HCT116 (cell line): ENCODE data around the gene SCAI. TPM values are rescaled to one million over a fixed set of nuclear protein-coding genes. Genes with fewer than 3 reads are reported as not detected.

Experiments
- ATAC-seq: fragments of 200-7000 bp; cut with Tn5 transposase; 2 replicates; pipeline ENCODE4 v1.9.1; 2020; ENCODE audit warnings: mild to moderate bottlenecking, moderate library complexity
- BruUV-seq: library from RNA; stranded (reverse); fragments of 400-500 nt; replicated peaks from 2 replicates; lab custom pipeline; 2021; lab: Mats Ljungman, UMichigan
- CTCF ChIA-PET: fragments of 300-600 bp; sonication (Branson Sonifier 250); formaldehyde crosslinking; loops from one replicate; lab custom pipeline; 2021; ENCODE audit warnings: antibody characterized with exemption; lab: Charles Lee
- POLR2A ChIA-PET: fragments of 300-600, 350-600 bp; sonication (Branson Sonifier 250); formaldehyde crosslinking; loops from one replicate; lab custom pipeline; 2021; ENCODE audit warnings: antibody characterized with exemption; lab: Charles Lee
- RAD21 ChIA-PET, 2 experiments: fragments of 300-600 bp; sonication (Branson Sonifier 250); formaldehyde crosslinking; loops; one replicate each; lab custom pipeline; 2023; ENCODE audit warnings: low total read pairs in 2 of 2; ENCODE audit not compliant: uncharacterized antibody in 2 of 2, unreplicated experiment in 2 of 2, low non-redundant PET in 1 of 2; lab: Charles Lee
- DNase-seq: peaks from one replicate; pipeline ENCODE4 v3.0.0-alpha.2; 2010; ENCODE audit warnings: low read depth, low spot score
- H2AFZ ChIP-seq: fragments of 200-600 bp; shearing (Covaris generic), sonication (generic); 2 replicates; pipeline ENCODE4 v1.6.1; 2017; ENCODE audit warnings: low read depth, mixed run types, mixed read lengths, antibody characterized with exemption, low read length; ENCODE audit not compliant: poor library complexity, severe bottlenecking
- H3K27ac ChIP-seq: 2 replicates; pipeline ENCODE4 v1.5.1; 2012; ENCODE audit warnings: low read depth, low read length
- H3K27me3 ChIP-seq: fragments of 200-600 bp; sonication (generic); 2 replicates; pipeline ENCODE4 v1.6.1; 2016; ENCODE audit warnings: mixed run types, low read length, mixed read lengths; ENCODE audit not compliant: insufficient read depth
- H3K36me3 ChIP-seq, 2 experiments: fragments of 200-500 bp in 1 of 2; fragments of 200-600 bp in 1 of 2; sonication (Bioruptor generic) in 1 of 2; sonication (generic) in 1 of 2; 2 replicates each; pipeline versions ENCODE4 v1.5.1 to v1.6.1; 2014 to 2016; ENCODE audit warnings: low read length in 2 of 2, inconsistent platforms in 1 of 2, mixed read lengths in 1 of 2, mixed run types in 1 of 2; ENCODE audit not compliant: insufficient read depth in 2 of 2, control insufficient read depth in 1 of 2
- H3K4me1 ChIP-seq, 2 experiments: fragments of 200-600 bp in 1 of 2; sonication (generic) in 1 of 2; 2 replicates each; pipeline versions ENCODE4 v1.5.1 to v1.6.1; 2012 to 2017; ENCODE audit warnings: low read length in 2 of 2, inconsistent platforms in 1 of 2, mild to moderate bottlenecking in 1 of 2, mixed read lengths in 1 of 2, mixed run types in 1 of 2, moderate library complexity in 1 of 2; ENCODE audit not compliant: insufficient read depth in 2 of 2, control insufficient read depth in 1 of 2
- H3K4me2 ChIP-seq: fragments of 200-600 bp; sonication (generic); 2 replicates; pipeline ENCODE4 v1.6.1; 2017; ENCODE audit warnings: mixed run types, low read length, mixed read lengths
- H3K4me3 ChIP-seq, 2 experiments: fragments of 200-600 bp in 1 of 2; sonication (generic) in 1 of 2; replicated peaks in 1 of 2; 2 replicates each; pipeline ENCODE4 v1.5.1; 2011 to 2016; ENCODE audit warnings: low read length in 2 of 2, control low read depth in 1 of 2, low read depth in 1 of 2, mild to moderate bottlenecking in 1 of 2, mixed read lengths in 1 of 2, mixed run types in 1 of 2
- H3K79me2 ChIP-seq: fragments of 200-600 bp; sonication (generic); 2 replicates; pipeline ENCODE4 v1.6.1; 2017; ENCODE audit warnings: mild to moderate bottlenecking, mixed run types, low read length, moderate library complexity, mixed read lengths; ENCODE audit not compliant: insufficient read depth
- H3K9ac ChIP-seq: fragments of 200-600 bp; sonication (generic); 2 replicates; pipeline ENCODE4 v1.6.1; 2016; ENCODE audit warnings: low read length, mixed read lengths
- H3K9me2 ChIP-seq: fragments of 200-600 bp; sonication (generic), shearing (Covaris generic); 2 replicates; pipeline ENCODE4 v1.6.1; 2017; ENCODE audit warnings: mixed run types, mild to moderate bottlenecking, moderate library complexity; ENCODE audit not compliant: insufficient read depth
- H3K9me3 ChIP-seq, 2 experiments: fragments of 200-500 bp in 1 of 2; fragments of 200-600 bp in 1 of 2; sonication (Bioruptor generic) in 1 of 2; sonication (generic) in 1 of 2; 2 replicates each; pipeline ENCODE4 v1.6.1; 2014 to 2017; ENCODE audit warnings: low read length in 2 of 2, mixed read lengths in 2 of 2, inconsistent platforms in 1 of 2, low read depth in 1 of 2, mild to moderate bottlenecking in 1 of 2, mixed run types in 1 of 2, moderate library complexity in 1 of 2; ENCODE audit not compliant: control insufficient read depth in 1 of 2, insufficient read depth in 1 of 2
- H4K20me1 ChIP-seq: fragments of 200-600 bp; sonication (generic), shearing (Covaris generic); 2 replicates; pipeline ENCODE4 v1.6.1; 2017; ENCODE audit warnings: mixed run types, mild to moderate bottlenecking, moderate library complexity; ENCODE audit not compliant: insufficient read depth
- EZH2phosphoT487 ChIP-seq: fragments of 200-600 bp; IDR thresholded peaks from 2 replicates; pipeline ENCODE4 v1.6.1; 2018; ENCODE audit warnings: antibody characterized with exemption, borderline replicate concordance
- JUND ChIP-seq: IDR thresholded peaks from 2 replicates; pipeline ENCODE4 v1.6.1; 2012
- POLR2AphosphoS5 ChIP-seq: IDR thresholded peaks from 2 replicates; pipeline ENCODE4 v1.6.1; 2011; ENCODE audit warnings: mild to moderate bottlenecking, low read depth, low read length, moderate library complexity
- SRF ChIP-seq: IDR thresholded peaks from 2 replicates; pipeline ENCODE4 v1.6.1; 2012; ENCODE audit warnings: low read depth
- TCF7L2 ChIP-seq: IDR thresholded peaks from 2 replicates; pipeline ENCODE4 v1.7.0; 2011; ENCODE audit warnings: borderline replicate concordance, inconsistent platforms; ENCODE audit not compliant: insufficient read depth, insufficient read length; ENCODE audit errors: extremely low read depth
- YY1 ChIP-seq: IDR thresholded peaks from 2 replicates; pipeline ENCODE4 v1.6.1; 2011; ENCODE audit warnings: low read length, low read depth, moderate library complexity, mild to moderate bottlenecking; ENCODE audit not compliant: insufficient replicate concordance; ENCODE audit errors: extremely low read depth
- intact Hi-C: fragments of 100-400 bp; cut with micrococcal nuclease; formaldehyde crosslinking; loops from 2 replicates; pipeline ENCODE4 v1.10.0; 2022
- total RNA-seq: library from RNA; stranded (reverse); gene quantifications from one replicate; pipeline ENCODE4 v1.2.1, GENCODE V29; 2021; ENCODE audit not compliant: unreplicated experiment
- TF ChIP-seq, protein P1 (sequence below): IDR thresholded peaks from 2 replicates; pipeline ENCODE4 v1.6.1; 2012; ENCODE audit warnings: low read depth

Gene SCAI
- total RNA-seq, 1 experiment from 2014 or later = 14.0 TPM

DNA sequence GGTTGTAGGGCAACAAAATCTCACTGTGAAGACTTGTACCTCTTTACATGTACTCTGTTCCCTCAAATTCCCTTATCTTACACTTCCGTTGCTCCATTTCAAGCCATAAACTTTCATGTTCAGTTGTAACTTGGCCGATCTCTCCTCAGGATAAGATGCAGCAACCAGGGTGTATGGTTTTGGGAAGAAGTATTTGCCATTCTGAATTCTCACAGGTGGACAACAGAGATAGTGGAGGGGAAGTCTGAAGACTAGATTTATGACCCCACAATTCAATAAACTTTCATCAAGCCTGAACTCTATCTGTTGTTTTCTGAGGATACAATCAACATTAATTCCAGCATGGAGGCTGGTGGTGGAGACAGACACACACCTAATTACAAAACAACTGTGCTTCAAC is 229.9 kb downstream of the SCAI start:
- ChIA-PET RAD21 (no interaction called here), CTCF (no interaction called here), POLR2A (no interaction called here)
- Histone ChIP-seq H4K20me1 (no peaks in the 10 kb centered on the region), H3K27me3 (no peaks in the 10 kb centered on the region), H3K9me2 (no peaks in the 10 kb centered on the region), H3K9me3 (no peaks in the 10 kb centered on the region), H3K4me1 (no peaks in the 10 kb centered on the region), H3K36me3 (no peaks in the 10 kb centered on the region), H2AFZ (no peak overlapping the region), H3K9ac (no peak overlapping the region), H3K4me2 (no peak overlapping the region), H3K27ac (no peak overlapping the region), H3K79me2 (no peaks in the 10 kb centered on the region), H3K4me3 (no peak overlapping the region)
- intact Hi-C loops = no loop called here
- DNase-seq (no peak), ATAC-seq (no peak)
- TF ChIP-seq TCF7L2 = no peak
- no peak for TF ChIP-seq POLR2AphosphoS5
- TF ChIP-seq YY1 = no peak
- TF ChIP-seq, protein P1, sequence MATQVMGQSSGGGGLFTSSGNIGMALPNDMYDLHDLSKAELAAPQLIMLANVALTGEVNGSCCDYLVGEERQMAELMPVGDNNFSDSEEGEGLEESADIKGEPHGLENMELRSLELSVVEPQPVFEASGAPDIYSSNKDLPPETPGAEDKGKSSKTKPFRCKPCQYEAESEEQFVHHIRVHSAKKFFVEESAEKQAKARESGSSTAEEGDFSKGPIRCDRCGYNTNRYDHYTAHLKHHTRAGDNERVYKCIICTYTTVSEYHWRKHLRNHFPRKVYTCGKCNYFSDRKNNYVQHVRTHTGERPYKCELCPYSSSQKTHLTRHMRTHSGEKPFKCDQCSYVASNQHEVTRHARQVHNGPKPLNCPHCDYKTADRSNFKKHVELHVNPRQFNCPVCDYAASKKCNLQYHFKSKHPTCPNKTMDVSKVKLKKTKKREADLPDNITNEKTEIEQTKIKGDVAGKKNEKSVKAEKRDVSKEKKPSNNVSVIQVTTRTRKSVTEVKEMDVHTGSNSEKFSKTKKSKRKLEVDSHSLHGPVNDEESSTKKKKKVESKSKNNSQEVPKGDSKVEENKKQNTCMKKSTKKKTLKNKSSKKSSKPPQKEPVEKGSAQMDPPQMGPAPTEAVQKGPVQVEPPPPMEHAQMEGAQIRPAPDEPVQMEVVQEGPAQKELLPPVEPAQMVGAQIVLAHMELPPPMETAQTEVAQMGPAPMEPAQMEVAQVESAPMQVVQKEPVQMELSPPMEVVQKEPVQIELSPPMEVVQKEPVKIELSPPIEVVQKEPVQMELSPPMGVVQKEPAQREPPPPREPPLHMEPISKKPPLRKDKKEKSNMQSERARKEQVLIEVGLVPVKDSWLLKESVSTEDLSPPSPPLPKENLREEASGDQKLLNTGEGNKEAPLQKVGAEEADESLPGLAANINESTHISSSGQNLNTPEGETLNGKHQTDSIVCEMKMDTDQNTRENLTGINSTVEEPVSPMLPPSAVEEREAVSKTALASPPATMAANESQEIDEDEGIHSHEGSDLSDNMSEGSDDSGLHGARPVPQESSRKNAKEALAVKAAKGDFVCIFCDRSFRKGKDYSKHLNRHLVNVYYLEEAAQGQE = no peak
- TF ChIP-seq EZH2phosphoT487 = no peak
- no peak for TF ChIP-seq JUND
- TF ChIP-seq SRF = no peak
- no TSS peak for BruUV-seq
